H9 (cell line): ENCODE measurements around the gene LUZP4. TPM values are rescaled to one million over a fixed set of nuclear protein-coding genes. Genes with fewer than 3 reads are reported as not detected.
"Not testable (repeated sequence)": the region's sequence is repeated elsewhere in the genome, so short reads cannot be mapped to it uniquely, and the experiment has no call there.

Experiments
- DNase-seq: peaks from one replicate; pipeline ENCODE4 v3.0.0-alpha.2; 2017
- H2AFZ ChIP-seq: one replicate; pipeline ENCODE4 v1.6.1; 2013; ENCODE audit warnings: mild to moderate bottlenecking, low read length, control low read depth, moderate library complexity
- H2AK5ac ChIP-seq: 2 replicates; pipeline ENCODE4 v1.6.1; 2013; ENCODE audit warnings: low read length, control low read depth, mixed read lengths; ENCODE audit not compliant: insufficient read length
- H2BK120ac ChIP-seq: one replicate; pipeline ENCODE4 v1.6.1; 2013; ENCODE audit warnings: low read depth, mild to moderate bottlenecking, low read length, control low read depth, inconsistent platforms; ENCODE audit not compliant: poor library complexity, severe bottlenecking
- H2BK12ac ChIP-seq: 2 replicates; pipeline ENCODE4 v1.6.1; 2013; ENCODE audit warnings: low read length, control low read depth, mixed read lengths, low read depth; ENCODE audit not compliant: insufficient read length
- H2BK15ac ChIP-seq: 2 replicates; pipeline ENCODE4 v1.6.1; 2013; ENCODE audit warnings: low read depth, low read length, control low read depth
- H2BK20ac ChIP-seq: one replicate; pipeline ENCODE4 v1.6.1; 2013; ENCODE audit warnings: low read depth, mild to moderate bottlenecking, low read length, control low read depth, inconsistent platforms; ENCODE audit not compliant: poor library complexity, severe bottlenecking
- H2BK5ac ChIP-seq: 2 replicates; pipeline ENCODE4 v1.6.1; 2013; ENCODE audit warnings: low read length, control low read depth, mixed read lengths; ENCODE audit not compliant: insufficient read length
- H3K14ac ChIP-seq: 2 replicates; pipeline ENCODE4 v1.6.1; 2013; ENCODE audit warnings: low read length, control low read depth; ENCODE audit not compliant: insufficient read depth
- H3K18ac ChIP-seq: 2 replicates; pipeline ENCODE4 v1.6.1; 2013; ENCODE audit warnings: low read depth, mild to moderate bottlenecking, mixed read lengths, low read length, control low read depth; ENCODE audit not compliant: insufficient read length
- H3K23ac ChIP-seq: 2 replicates; pipeline ENCODE4 v1.6.1; 2013; ENCODE audit warnings: low read length, control low read depth, mixed read lengths, low read depth; ENCODE audit not compliant: insufficient read length
- H3K23me2 ChIP-seq: 2 replicates; pipeline ENCODE4 v1.6.1; 2013; ENCODE audit warnings: low read depth, mild to moderate bottlenecking, mixed read lengths, low read length, control low read depth; ENCODE audit not compliant: insufficient read length, poor library complexity, severe bottlenecking
- H3K27ac ChIP-seq: 2 replicates; pipeline ENCODE4 v1.5.1; 2013; ENCODE audit warnings: low read length, control low read depth, mixed read lengths, low read depth; ENCODE audit not compliant: insufficient read length
- H3K27me3 ChIP-seq: 2 replicates; pipeline ENCODE4 v1.6.1; 2013; ENCODE audit warnings: low read length, control low read depth, inconsistent platforms; ENCODE audit not compliant: insufficient read depth
- H3K4ac ChIP-seq: 2 replicates; pipeline ENCODE4 v1.6.1; 2013; ENCODE audit warnings: low read depth, mild to moderate bottlenecking, control low read depth, inconsistent platforms, low read length, moderate library complexity
- H3K4me1 ChIP-seq: 2 replicates; pipeline ENCODE4 v1.6.1; 2013; ENCODE audit warnings: low read length, control low read depth, inconsistent platforms; ENCODE audit not compliant: insufficient read depth
- H3K4me2 ChIP-seq: 2 replicates; pipeline ENCODE4 v1.6.1; 2013; ENCODE audit warnings: low read length, control low read depth, mixed read lengths; ENCODE audit not compliant: insufficient read length, insufficient read depth
- H3K56ac ChIP-seq: 2 replicates; pipeline ENCODE4 v1.6.1; 2013; ENCODE audit warnings: low read depth, mild to moderate bottlenecking, mixed read lengths, low read length, control low read depth; ENCODE audit not compliant: insufficient read length
- H3K79me1 ChIP-seq: 2 replicates; pipeline ENCODE4 v1.6.1; 2013; ENCODE audit warnings: low read depth, mild to moderate bottlenecking, moderate library complexity, low read length, control low read depth, inconsistent platforms; ENCODE audit not compliant: insufficient read depth, poor library complexity, severe bottlenecking
- H3K79me2 ChIP-seq: 2 replicates; pipeline ENCODE4 v1.6.1; 2013; ENCODE audit warnings: low read length, control low read depth, inconsistent platforms; ENCODE audit not compliant: insufficient read depth
- H3K9ac ChIP-seq: 2 replicates; pipeline ENCODE4 v1.6.1; 2013; ENCODE audit warnings: low read length, control low read depth, mixed read lengths; ENCODE audit not compliant: insufficient read length; ENCODE audit errors: extremely low read depth
- H3K9me3 ChIP-seq: one replicate; pipeline ENCODE4 v1.6.1; 2013; ENCODE audit warnings: low read depth, low read length, inconsistent platforms; ENCODE audit not compliant: control insufficient read depth
- H3T11ph ChIP-seq: one replicate; pipeline ENCODE4 v1.6.1; 2013; ENCODE audit warnings: mild to moderate bottlenecking, low read length, control low read depth, inconsistent platforms
- H4K20me1 ChIP-seq: one replicate; pipeline ENCODE4 v1.6.1; 2013; ENCODE audit not compliant: control insufficient read depth, insufficient read length, insufficient read depth
- H4K5ac ChIP-seq: 2 replicates; pipeline ENCODE4 v1.6.1; 2013; ENCODE audit warnings: low read depth, mild to moderate bottlenecking, mixed read lengths, low read length, control low read depth; ENCODE audit not compliant: insufficient read length
- H4K8ac ChIP-seq: replicated peaks from 2 replicates; pipeline ENCODE4 v1.6.1; 2013; ENCODE audit warnings: low read length, control low read depth, mixed read lengths, low read depth; ENCODE audit not compliant: insufficient read length
- H4K91ac ChIP-seq: 2 replicates; pipeline ENCODE4 v1.6.1; 2013; ENCODE audit warnings: low read depth, mild to moderate bottlenecking, moderate library complexity, mixed read lengths, low read length, control low read depth; ENCODE audit not compliant: insufficient read length
- H3K27ac Mint-ChIP-seq, 3 experiments: 2 replicates in 2 of 3; 3 replicates in 1 of 3; pipeline ENCODE4 v1.8.0; 2020 to 2021; ENCODE audit warnings: mixed read lengths in 3 of 3, mild to moderate bottlenecking in 1 of 3, moderate library complexity in 1 of 3
- H3K27me3 Mint-ChIP-seq: 2 replicates; pipeline ENCODE4 v1.8.0; 2021; ENCODE audit warnings: low read depth, mild to moderate bottlenecking, moderate library complexity, mixed read lengths
- H3K36me3 Mint-ChIP-seq, 3 experiments: 2 replicates in 2 of 3; 3 replicates in 1 of 3; pipeline ENCODE4 v1.8.0; 2020 to 2021; ENCODE audit warnings: low read depth in 3 of 3, mixed read lengths in 3 of 3; ENCODE audit not compliant: insufficient read depth in 1 of 3
- H3K4me1 Mint-ChIP-seq, 2 experiments: 2 replicates each; pipeline ENCODE4 v1.8.0; 2020; ENCODE audit warnings: mixed read lengths in 2 of 2
- H3K4me3 Mint-ChIP-seq, 2 experiments: 2 replicates in 1 of 2; 3 replicates in 1 of 2; pipeline ENCODE4 v1.8.0; 2020 to 2021; ENCODE audit warnings: mild to moderate bottlenecking in 2 of 2, mixed read lengths in 2 of 2, moderate library complexity in 1 of 2
- H3K9me3 Mint-ChIP-seq, 2 experiments: 2 replicates in 1 of 2; 3 replicates in 1 of 2; pipeline ENCODE4 v1.8.0; 2020; ENCODE audit warnings: mild to moderate bottlenecking in 2 of 2, mixed read lengths in 2 of 2, moderate library complexity in 1 of 2
- WGBS: extraction: QIAGEN DNeasy Blood & Tissue Kit; methylation state at CpG from one replicate; pipeline ENCODE4 v1.1.7; 2013; ENCODE audit warnings: missing lambda C conversion rate, low lambda C conversion rate, mixed read lengths; ENCODE audit not compliant: insufficient read length; ENCODE audit errors: extremely low coverage; 5-methylcytosine and 5-hydroxymethylcytosine counted together
- total RNA-seq: library from RNA; stranded (reverse); gene quantifications from 2 replicates; pipeline ENCODE4 v1.2.1, GENCODE V29; 2021
- TF ChIP-seq, protein P1 (sequence below): fragments of 200-600 bp; sonication (generic); conservative IDR thresholded peaks from 3 replicates; pipeline ENCODE4 v1.8.0; 2021; ENCODE audit warnings: antibody characterized with exemption, mild to moderate bottlenecking

LUZP4 gene
- total RNA-seq, 1 experiment from 2014 or later: not detected

DNA sequence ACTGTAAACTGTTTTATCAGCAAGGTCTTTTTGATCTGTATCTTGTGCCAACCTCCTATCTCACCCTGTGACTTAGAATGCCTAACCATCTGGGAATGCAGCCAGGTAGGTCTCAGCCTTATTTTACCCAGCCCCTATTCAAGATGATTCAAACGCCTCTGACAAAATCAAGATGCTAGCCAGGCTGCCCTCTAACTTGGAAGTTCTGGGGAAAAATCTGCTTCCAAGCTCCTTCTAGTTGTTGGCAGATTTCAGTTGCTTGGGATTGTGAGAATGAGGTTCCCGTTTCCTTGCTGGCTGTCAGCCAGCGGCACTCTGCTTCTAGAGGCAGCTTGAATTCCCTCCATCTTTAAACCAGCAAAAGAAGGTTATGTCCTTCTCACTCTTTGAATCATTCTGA lies 34.7 kb downstream of the LUZP4 start:
- Histone ChIP-seq H2BK15ac (no peak overlapping the region), H3K23ac (no peak overlapping the region), H4K91ac (no peak overlapping the region), H2BK12ac (no peak overlapping the region), H3K9me3 (peaks cover 4% of the 10 kb centered on the region), H3T11ph (no peak overlapping the region), H3K18ac (no peak overlapping the region), H2BK120ac (no peak overlapping the region), H3K23me2 (no peaks in the 10 kb centered on the region), H4K5ac (no peak overlapping the region), H3K27ac (no peak overlapping the region), H3K4me1 (no peaks in the 10 kb centered on the region), H3K27me3 (no peaks in the 10 kb centered on the region), H3K79me1 (no peaks in the 10 kb centered on the region), H3K14ac (no peak overlapping the region), H4K8ac (no peak overlapping the region), H3K79me2 (no peaks in the 10 kb centered on the region), H2BK5ac (no peak overlapping the region), H3K56ac (no peak overlapping the region), H2AK5ac (no peak overlapping the region), H3K4me2 (no peak overlapping the region), H2AFZ (peak overlapping the region; percentile 22), H3K9ac (no peak overlapping the region), H3K4ac (no peak overlapping the region), H4K20me1 (no peaks in the 10 kb centered on the region), H2BK20ac (no peak overlapping the region)
- Mint-ChIP-seq H3K4me3 (no peak overlapping the region), H3K27me3 (peaks cover 2% of the 10 kb centered on the region; the same call in 1 of the 2 replicates), H3K9me3 (peaks cover 16 to 25% of the 10 kb centered on the region in 2 experiments), H3K27ac (peak overlapping the region in 1 of 3 experiments; percentile 58; a peak in 1 of 7 replicates), H3K36me3 (peaks cover 1 to 26% (median 13%) of the 10 kb centered on the region in 3 experiments; a peak in 6 of 7 replicates), H3K4me1 (peaks cover 12 to 18% of the 10 kb centered on the region in 2 experiments)
- TF ChIP-seq, protein P1, sequence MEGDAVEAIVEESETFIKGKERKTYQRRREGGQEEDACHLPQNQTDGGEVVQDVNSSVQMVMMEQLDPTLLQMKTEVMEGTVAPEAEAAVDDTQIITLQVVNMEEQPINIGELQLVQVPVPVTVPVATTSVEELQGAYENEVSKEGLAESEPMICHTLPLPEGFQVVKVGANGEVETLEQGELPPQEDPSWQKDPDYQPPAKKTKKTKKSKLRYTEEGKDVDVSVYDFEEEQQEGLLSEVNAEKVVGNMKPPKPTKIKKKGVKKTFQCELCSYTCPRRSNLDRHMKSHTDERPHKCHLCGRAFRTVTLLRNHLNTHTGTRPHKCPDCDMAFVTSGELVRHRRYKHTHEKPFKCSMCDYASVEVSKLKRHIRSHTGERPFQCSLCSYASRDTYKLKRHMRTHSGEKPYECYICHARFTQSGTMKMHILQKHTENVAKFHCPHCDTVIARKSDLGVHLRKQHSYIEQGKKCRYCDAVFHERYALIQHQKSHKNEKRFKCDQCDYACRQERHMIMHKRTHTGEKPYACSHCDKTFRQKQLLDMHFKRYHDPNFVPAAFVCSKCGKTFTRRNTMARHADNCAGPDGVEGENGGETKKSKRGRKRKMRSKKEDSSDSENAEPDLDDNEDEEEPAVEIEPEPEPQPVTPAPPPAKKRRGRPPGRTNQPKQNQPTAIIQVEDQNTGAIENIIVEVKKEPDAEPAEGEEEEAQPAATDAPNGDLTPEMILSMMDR: no peak
- no peak for DNase-seq
- WGBS: no CpG with 5 or more reads among the region's 3 CpGs

- H3K4ac ChIP-seq, H3K9me3 ChIP-seq, H4K20me1 ChIP-seq, H3K4me1 ChIP-seq, H3K27me3 Mint-ChIP-seq, H3K56ac ChIP-seq, H3K4me3 Mint-ChIP-seq, H3K27me3 ChIP-seq, H3K79me1 ChIP-seq, DNase-seq, H3K27ac ChIP-seq, H3K9me3 Mint-ChIP-seq, H3K23me2 ChIP-seq, H3K36me3 Mint-ChIP-seq, H3K79me2 ChIP-seq, H3K4me2 ChIP-seq, H3K23ac ChIP-seq, H4K5ac ChIP-seq, H4K8ac ChIP-seq, H2BK12ac ChIP-seq, H2BK5ac ChIP-seq, H2AFZ ChIP-seq, H2BK20ac ChIP-seq, H2AK5ac ChIP-seq, H3K9ac ChIP-seq, H3T11ph ChIP-seq, H2BK120ac ChIP-seq, H3K18ac ChIP-seq, H3K27ac Mint-ChIP-seq, H3K14ac ChIP-seq, H4K91ac ChIP-seq, H2BK15ac ChIP-seq: not testable (repeated sequence)
- WGBS: no CpG with 5 or more reads among the region's 4 CpGs
- peaks cover 28 to 31% of the 10 kb centered on the region in 2 experiments for H3K4me1 Mint-ChIP-seq
Observed at GRCh38 chrX:115329282-115329681, 39.8 kb downstream of the LUZP4 start.
